ENCODE results near the gene KLF5.

KLF5 gene

GRCh38 chr13:73075954-73076353 lies 17.1 kb downstream of the KLF5 start:
- no peaks in the 10 kb centered on the region for H3K36me3 ChIP-seq (ENCODE audit: low read length)
- no peaks in the 10 kb centered on the region for H3F3A ChIP-seq (ENCODE audit: insufficient read depth)
- H3K79me2 ChIP-seq (ENCODE audit: insufficient read depth, low read length): no peaks in the 10 kb centered on the region
- H3K9ac ChIP-seq (ENCODE audit: low read length): no peak overlapping the region
- H3K27ac ChIP-seq (ENCODE audit: low read depth, low read length): no peak overlapping the region
- H3K9me3 ChIP-seq (ENCODE audit: insufficient read depth, low read length): no peaks in the 10 kb centered on the region
- TF ChIP-seq CTCF (IDR thresholded peaks at IDR 0.05; ENCODE audit: insufficient read depth, low read length, poor library complexity, severe bottlenecking) (no peak), EZH2phosphoT487 (conservative IDR thresholded peaks at IDR 0.05; ENCODE audit: low read length) (no peak)
- no peak overlapping the region for H3K4me2 ChIP-seq (ENCODE audit: low read depth, low read length, poor library complexity, severe bottlenecking)
- no peaks in the 10 kb centered on the region for H4K20me1 ChIP-seq (ENCODE audit: low read depth, low read length)
- H2AFZ ChIP-seq (ENCODE audit: low read depth, low read length, severe bottlenecking): no peak overlapping the region
- H3K9me2 ChIP-seq (replicated peaks; ENCODE audit: insufficient read depth, low read length): no peaks in the 10 kb centered on the region
- H3K4me3 ChIP-seq (ENCODE audit: insufficient read depth, low read length, poor library complexity, severe bottlenecking): no peak overlapping the region
- H3K27me3 ChIP-seq (ENCODE audit: low read length): no peaks in the 10 kb centered on the region

GRCh38 chr13:73077865-73078264 lies 19.1 kb downstream of the KLF5 start:
- no peak overlapping the region for H2AFZ ChIP-seq (ENCODE audit: low read depth, low read length, severe bottlenecking)
- no peak overlapping the region for H3K27ac ChIP-seq (ENCODE audit: low read depth, low read length)
- no peak overlapping the region for H3K4me2 ChIP-seq (ENCODE audit: low read depth, low read length, poor library complexity, severe bottlenecking)
- no peak overlapping the region for H3K4me3 ChIP-seq (ENCODE audit: insufficient read depth, low read length, poor library complexity, severe bottlenecking)
- H3K36me3 ChIP-seq (ENCODE audit: low read length): no peaks in the 10 kb centered on the region
- H3F3A ChIP-seq (ENCODE audit: insufficient read depth): no peaks in the 10 kb centered on the region
- no peak overlapping the region for H3K9ac ChIP-seq (ENCODE audit: low read length)
- no peaks in the 10 kb centered on the region for H3K9me2 ChIP-seq (replicated peaks; ENCODE audit: insufficient read depth, low read length)
- TF ChIP-seq CTCF (IDR thresholded peaks at IDR 0.05; ENCODE audit: insufficient read depth, low read length, poor library complexity, severe bottlenecking) (no peak), EZH2phosphoT487 (conservative IDR thresholded peaks at IDR 0.05; ENCODE audit: low read length) (no peak)
- H3K9me3 ChIP-seq (ENCODE audit: insufficient read depth, low read length): no peaks in the 10 kb centered on the region
- no peaks in the 10 kb centered on the region for H3K27me3 ChIP-seq (ENCODE audit: low read length)
- H4K20me1 ChIP-seq (ENCODE audit: low read depth, low read length): no peaks in the 10 kb centered on the region
- no peaks in the 10 kb centered on the region for H3K79me2 ChIP-seq (ENCODE audit: insufficient read depth, low read length)

GRCh38 chr13:73079359-73079758 lies 20.6 kb downstream of the KLF5 start:
- no peaks in the 10 kb centered on the region for H3K79me2 ChIP-seq (ENCODE audit: insufficient read depth, low read length)
- no peaks in the 10 kb centered on the region for H3K36me3 ChIP-seq (ENCODE audit: low read length)
- no peak overlapping the region for H3K4me3 ChIP-seq (ENCODE audit: insufficient read depth, low read length, poor library complexity, severe bottlenecking)
- TF ChIP-seq EZH2phosphoT487 (conservative IDR thresholded peaks at IDR 0.05; ENCODE audit: low read length) (no peak), CTCF (IDR thresholded peaks at IDR 0.05; ENCODE audit: insufficient read depth, low read length, poor library complexity, severe bottlenecking) (no peak)
- no peaks in the 10 kb centered on the region for H3K27me3 ChIP-seq (ENCODE audit: low read length)
- H3K9me2 ChIP-seq (replicated peaks; ENCODE audit: insufficient read depth, low read length): no peaks in the 10 kb centered on the region
- H3K9ac ChIP-seq (ENCODE audit: low read length): no peak overlapping the region
- H3F3A ChIP-seq (ENCODE audit: insufficient read depth): no peaks in the 10 kb centered on the region
- H2AFZ ChIP-seq (ENCODE audit: low read depth, low read length, severe bottlenecking): no peak overlapping the region
- no peak overlapping the region for H3K27ac ChIP-seq (ENCODE audit: low read depth, low read length)
- no peaks in the 10 kb centered on the region for H4K20me1 ChIP-seq (ENCODE audit: low read depth, low read length)
- H3K4me2 ChIP-seq (ENCODE audit: low read depth, low read length, poor library complexity, severe bottlenecking): no peak overlapping the region
- no peaks in the 10 kb centered on the region for H3K9me3 ChIP-seq (ENCODE audit: insufficient read depth, low read length)
